ENCODE measurements around the gene ODAPH. TPM values are rescaled to one million over a fixed set of nuclear protein-coding genes. Genes with fewer than 3 reads are reported as not detected.
"Not testable (repeated sequence)": the region's sequence is repeated elsewhere in the genome, so short reads cannot be mapped to it uniquely, and the experiment has no call there.

Gene ODAPH
- polyA plus RNA-seq = not detected

GRCh38 chr4:75555294-75556164 lies at the start of gene ODAPH:
Gene ODAPH, plus strand, starts transcription at chr4:75556066. Its CDS starts 17 bp downstream, at chr4:75556083.
- Histone ChIP-seq H3K4me3 (ENCODE audit: low read depth in 1 of 2, low read length in 2 of 2) (no peak within 1 kb of the TSS), H3K27me3 (ENCODE audit: control insufficient read depth in 1 of 2, insufficient read depth in 2 of 2, low read length in 2 of 2) (no peaks in the 10 kb centered on the region), H3K4me1 (ENCODE audit: control insufficient read depth in 2 of 2, insufficient read depth in 2 of 2, low read length in 1 of 2) (no peaks in the 10 kb centered on the region), H3K9me3 (ENCODE audit: control insufficient read depth in 2 of 2, insufficient read depth in 1 of 2, low read depth in 1 of 2, low read length in 1 of 2) (peaks cover 0 to 2% of the 10 kb centered on the region in 2 donors), H3K36me3 (ENCODE audit: control insufficient read depth in 2 of 2, insufficient read depth in 2 of 2, low read length in 1 of 2) (no peaks in the 10 kb centered on the region), H3K27ac (ENCODE audit: low read depth in 2 of 2, low read length in 1 of 2) (no peak within 1 kb of the TSS)
- 49 to 57% methylated on average over 9 of the region's 9 CpGs for WGBS, 2 donors

GRCh38 chr4:75509592-75509991 lies 46.3 kb upstream of the ODAPH start:
- H3K27me3 ChIP-seq (ENCODE audit: control insufficient read depth in 1 of 2, insufficient read depth in 2 of 2, low read length in 2 of 2); H3K27ac ChIP-seq (ENCODE audit: low read depth in 2 of 2, low read length in 1 of 2); H3K36me3 ChIP-seq (ENCODE audit: control insufficient read depth in 2 of 2, insufficient read depth in 2 of 2, low read length in 1 of 2); H3K4me1 ChIP-seq (ENCODE audit: control insufficient read depth in 2 of 2, insufficient read depth in 2 of 2, low read length in 1 of 2); H3K4me3 ChIP-seq (ENCODE audit: low read depth in 1 of 2, low read length in 2 of 2); H3K9me3 ChIP-seq (ENCODE audit: control insufficient read depth in 2 of 2, insufficient read depth in 1 of 2, low read depth in 1 of 2, low read length in 1 of 2): not testable (repeated sequence)
- WGBS, 2 donors = 84 to 87% methylated on average over 4 of the region's 4 CpGs

GRCh38 chr4:75511841-75512240 lies 44.0 kb upstream of the ODAPH start:
- H3K27ac ChIP-seq (ENCODE audit: low read depth in 2 of 2, low read length in 1 of 2) = no peak overlapping the region
- no peaks in the 10 kb centered on the region for H3K9me3 ChIP-seq (ENCODE audit: control insufficient read depth in 2 of 2, insufficient read depth in 1 of 2, low read depth in 1 of 2, low read length in 1 of 2)

GRCh38 chr4:75512386-75513211 lies 43.3 kb upstream of the ODAPH start:
- no peaks in the 10 kb centered on the region for H3K4me1 ChIP-seq (ENCODE audit: control insufficient read depth in 2 of 2, insufficient read depth in 2 of 2, low read length in 1 of 2)
- H3K27ac ChIP-seq (ENCODE audit: low read depth in 2 of 2, low read length in 1 of 2) = no peak overlapping the region
- no peaks in the 10 kb centered on the region for H3K9me3 ChIP-seq (ENCODE audit: control insufficient read depth in 2 of 2, insufficient read depth in 1 of 2, low read depth in 1 of 2, low read length in 1 of 2)
- no peaks in the 10 kb centered on the region for H3K36me3 ChIP-seq (ENCODE audit: control insufficient read depth in 2 of 2, insufficient read depth in 2 of 2, low read length in 1 of 2)
- WGBS, 2 donors = 29 to 44% methylated on average over 6 of the region's 6 CpGs
- H3K27me3 ChIP-seq (ENCODE audit: control insufficient read depth in 1 of 2, insufficient read depth in 2 of 2, low read length in 2 of 2) = no peaks in the 10 kb centered on the region
- H3K4me3 ChIP-seq (ENCODE audit: low read depth in 1 of 2, low read length in 2 of 2) = peak overlapping the region in 1 of 2 donors; percentile 98

More at GRCh38 chr4:75511841-75512240, 44.0 kb upstream of the ODAPH start:
- H3K27me3 ChIP-seq (ENCODE audit: control insufficient read depth in 1 of 2, insufficient read depth in 2 of 2, low read length in 2 of 2) = no peaks in the 10 kb centered on the region
- WGBS, 2 donors = 63 to 66% methylated on average over 3 of the region's 3 CpGs
- no peaks in the 10 kb centered on the region for H3K36me3 ChIP-seq (ENCODE audit: control insufficient read depth in 2 of 2, insufficient read depth in 2 of 2, low read length in 1 of 2)
- H3K4me1 ChIP-seq (ENCODE audit: control insufficient read depth in 2 of 2, insufficient read depth in 2 of 2, low read length in 1 of 2) = no peaks in the 10 kb centered on the region
- peak overlapping the region in 1 of 2 donors; percentile 2 for H3K4me3 ChIP-seq (ENCODE audit: low read depth in 1 of 2, low read length in 2 of 2)

- H3K36me3 ChIP-seq (ENCODE audit: control insufficient read depth in 2 of 2, insufficient read depth in 2 of 2, low read length in 1 of 2) = no peaks in the 10 kb centered on the region
- no peaks in the 10 kb centered on the region for H3K9me3 ChIP-seq (ENCODE audit: control insufficient read depth in 2 of 2, insufficient read depth in 1 of 2, low read depth in 1 of 2, low read length in 1 of 2)
- WGBS, 2 donors = 0 to 1% methylated on average over 12 of the region's 12 CpGs
- no peaks in the 10 kb centered on the region for H3K4me1 ChIP-seq (ENCODE audit: control insufficient read depth in 2 of 2, insufficient read depth in 2 of 2, low read length in 1 of 2)
- H3K4me3 ChIP-seq (ENCODE audit: low read depth in 1 of 2, low read length in 2 of 2) = peak overlapping the region; percentile 83 to 98
- H3K27ac ChIP-seq (ENCODE audit: low read depth in 2 of 2, low read length in 1 of 2) = peak overlapping the region; percentile 97 to 98
- H3K27me3 ChIP-seq (ENCODE audit: control insufficient read depth in 1 of 2, insufficient read depth in 2 of 2, low read length in 2 of 2) = no peaks in the 10 kb centered on the region
Measured at GRCh38 chr4:75513526-75514130, 42.2 kb upstream of the ODAPH start.

- 0% methylated on average over 61 of the region's 61 CpGs for WGBS, 2 donors
Measured at GRCh38 chr4:75514131-75514948, 41.5 kb upstream of the ODAPH start, which contains the start of the genes RCHY1 and THAP6. Gene RCHY1, minus strand, starts transcription at chr4:75514403. Its CDS starts 117 bp downstream, at chr4:75514286. Gene THAP6, plus strand, starts transcription at chr4:75514473. Its CDS starts 980 bp downstream, at chr4:75515453.

GRCh38 chr4:75514949-75515612 lies 40.8 kb upstream of the ODAPH start:
- H3K36me3 ChIP-seq (ENCODE audit: control insufficient read depth in 2 of 2, insufficient read depth in 2 of 2, low read length in 1 of 2) = no peaks in the 10 kb centered on the region
- 31 to 32% methylated on average over 9 of the region's 9 CpGs for WGBS, 2 donors
- peak overlapping the region; percentile 83 to 98 for H3K4me3 ChIP-seq (ENCODE audit: low read depth in 1 of 2, low read length in 2 of 2)
- no peaks in the 10 kb centered on the region for H3K9me3 ChIP-seq (ENCODE audit: control insufficient read depth in 2 of 2, insufficient read depth in 1 of 2, low read depth in 1 of 2, low read length in 1 of 2)
- H3K27me3 ChIP-seq (ENCODE audit: control insufficient read depth in 1 of 2, insufficient read depth in 2 of 2, low read length in 2 of 2) = no peaks in the 10 kb centered on the region
- H3K4me1 ChIP-seq (ENCODE audit: control insufficient read depth in 2 of 2, insufficient read depth in 2 of 2, low read length in 1 of 2) = no peaks in the 10 kb centered on the region
- peak overlapping the region; percentile 97 to 98 for H3K27ac ChIP-seq (ENCODE audit: low read depth in 2 of 2, low read length in 1 of 2)

More at GRCh38 chr4:75514131-75514948, 41.5 kb upstream of the ODAPH start, which contains the start of the genes RCHY1 and THAP6:
- H3K27ac ChIP-seq (ENCODE audit: low read depth in 2 of 2, low read length in 1 of 2) = peak within 1 kb of the TSS; percentile 97 to 98
- H3K36me3 ChIP-seq (ENCODE audit: control insufficient read depth in 2 of 2, insufficient read depth in 2 of 2, low read length in 1 of 2) = no peaks in the 10 kb centered on the region
- peak within 1 kb of the TSS; percentile 83 to 98 for H3K4me3 ChIP-seq (ENCODE audit: low read depth in 1 of 2, low read length in 2 of 2)
- no peaks in the 10 kb centered on the region for H3K27me3 ChIP-seq (ENCODE audit: control insufficient read depth in 1 of 2, insufficient read depth in 2 of 2, low read length in 2 of 2)
- H3K9me3 ChIP-seq (ENCODE audit: control insufficient read depth in 2 of 2, insufficient read depth in 1 of 2, low read depth in 1 of 2, low read length in 1 of 2) = no peaks in the 10 kb centered on the region
- H3K4me1 ChIP-seq (ENCODE audit: control insufficient read depth in 2 of 2, insufficient read depth in 2 of 2, low read length in 1 of 2) = no peaks in the 10 kb centered on the region

- Histone ChIP-seq H3K27ac (ENCODE audit: low read depth in 2 of 2, low read length in 1 of 2) (no peak overlapping the region), H3K4me1 (ENCODE audit: control insufficient read depth in 2 of 2, insufficient read depth in 2 of 2, low read length in 1 of 2) (no peaks in the 10 kb centered on the region), H3K36me3 (ENCODE audit: control insufficient read depth in 2 of 2, insufficient read depth in 2 of 2, low read length in 1 of 2) (no peaks in the 10 kb centered on the region), H3K9me3 (ENCODE audit: control insufficient read depth in 2 of 2, insufficient read depth in 1 of 2, low read depth in 1 of 2, low read length in 1 of 2) (no peaks in the 10 kb centered on the region), H3K27me3 (ENCODE audit: control insufficient read depth in 1 of 2, insufficient read depth in 2 of 2, low read length in 2 of 2) (no peaks in the 10 kb centered on the region), H3K4me3 (ENCODE audit: low read depth in 1 of 2, low read length in 2 of 2) (no peak overlapping the region)
- 82 to 95% methylated on average over 1 of the region's 1 CpG for WGBS, 2 donors
Measured at GRCh38 chr4:75516144-75516543, 39.7 kb upstream of the ODAPH start.
